K562 (cell line): ENCODE measurements around the gene TTLL3. TPM values are rescaled to one million over a fixed set of nuclear protein-coding genes. Genes with fewer than 3 reads are reported as not detected.

Experiments used
- ATAC-seq: fragments of 200-7000 bp; cut with Tn5 transposase; 3 replicates; pipeline ENCODE4 v1.9.1; 2020; ENCODE audit warnings: moderate library complexity
- BruUV-seq: library from RNA; stranded (reverse); fragments of 400-500 nt; replicated peaks from 2 replicates; lab custom pipeline; 2021; lab: Mats Ljungman, UMichigan
- CTCF ChIA-PET: fragments of 300-600 bp; formaldehyde crosslinking; extraction: SDS; loops from one replicate; lab custom pipeline; 2021; ENCODE audit warnings: low intra/inter-chr PET ratio; lab: Yijun Ruan, JAX
- POLR2A ChIA-PET: fragments of 300-600, 350-650 bp; sonication (Branson Sonifier 250); formaldehyde crosslinking; extraction: SDS; loops from one replicate; lab custom pipeline; 2021; ENCODE audit warnings: antibody characterized with exemption, inconsistent platforms; lab: Yijun Ruan, JAX
- DNase-seq, 4 experiments: peaks; one replicate each; pipeline versions ENCODE4 v3.0.0 to v3.0.0-alpha.2; 2011 to 2018; ENCODE audit warnings: low spot score in 3 of 4, mixed read lengths in 3 of 4; ENCODE audit errors: extremely low read depth in 1 of 4
- FAIRE-seq: peaks from 2 replicates; lab custom pipeline; 2011; peaks lifted over from hg19 to GRCh38; lab: Jason Lieb, UNC
- H2AFZ ChIP-seq: 2 replicates; pipeline ENCODE4 v1.6.0; 2011; ENCODE audit warnings: low read depth, low read length, control low read depth, inconsistent platforms
- H3K27ac ChIP-seq: fragments of 200-600 bp; 3 replicates; pipeline ENCODE4 v1.8.0; 2011; ENCODE audit warnings: low read depth, mild to moderate bottlenecking, control low read depth, inconsistent platforms, low read length, moderate library complexity, mixed read lengths; ENCODE audit errors: extremely low read depth
- H3K27me3 ChIP-seq, 2 experiments: fragments of 300-600 bp in 1 of 2; 2 replicates in 1 of 2; 3 replicates in 1 of 2; pipeline versions ENCODE4 v1.6.0 to v1.8.0; 2011; ENCODE audit warnings: inconsistent platforms in 2 of 2, low read length in 2 of 2, mild to moderate bottlenecking in 1 of 2, mixed read lengths in 1 of 2, moderate library complexity in 1 of 2; ENCODE audit not compliant: control insufficient read depth in 2 of 2, insufficient read depth in 2 of 2
- H3K36me3 ChIP-seq: fragments of 300-600 bp; 3 replicates; pipeline ENCODE4 v1.8.0; 2011; ENCODE audit warnings: mild to moderate bottlenecking, low read length, inconsistent platforms; ENCODE audit not compliant: control insufficient read depth, insufficient read depth
- H3K4me1 ChIP-seq, 2 experiments: fragments of 200-600 bp in 1 of 2; replicated peaks in 1 of 2; 2 replicates in 1 of 2; 3 replicates in 1 of 2; pipeline versions ENCODE4 v1.5.1 to v1.8.0; 2011; ENCODE audit warnings: inconsistent platforms in 2 of 2, low read length in 2 of 2, mild to moderate bottlenecking in 1 of 2, mixed read lengths in 1 of 2, moderate library complexity in 1 of 2; ENCODE audit not compliant: control insufficient read depth in 2 of 2, insufficient read depth in 2 of 2
- H3K4me2 ChIP-seq: 2 replicates; pipeline ENCODE4 v1.6.1; 2011; ENCODE audit warnings: low read length, control low read depth, inconsistent platforms, mixed read lengths; ENCODE audit not compliant: insufficient read depth
- H3K4me3 ChIP-seq: fragments of 200-600 bp; sonication (generic), shearing (Covaris generic); 2 replicates; pipeline ENCODE4 v1.5.1; 2016; ENCODE audit warnings: control low read depth, inconsistent platforms
- H3K79me2 ChIP-seq: fragments of 200-600 bp; 3 replicates; pipeline ENCODE4 v1.8.0; 2011; ENCODE audit warnings: low read length, inconsistent platforms; ENCODE audit not compliant: control insufficient read depth, insufficient read depth
- H3K9ac ChIP-seq, 2 experiments: 2 replicates each; pipeline versions ENCODE4 v1.6.0 to v1.6.1; 2011; ENCODE audit warnings: low read depth in 2 of 2, low read length in 2 of 2, control low read depth in 1 of 2, inconsistent platforms in 1 of 2, mild to moderate bottlenecking in 1 of 2, mixed read lengths in 1 of 2; ENCODE audit not compliant: insufficient read depth in 1 of 2
- H3K9me1 ChIP-seq: one replicate; pipeline ENCODE4 v1.6.0; 2011; ENCODE audit warnings: inconsistent platforms, mild to moderate bottlenecking, low read length, moderate library complexity; ENCODE audit not compliant: control insufficient read depth, insufficient read depth
- H3K9me3 ChIP-seq: replicated peaks from 2 replicates; pipeline ENCODE4 v1.5.1; 2011; ENCODE audit warnings: low read depth, low read length, inconsistent platforms; ENCODE audit not compliant: control insufficient read depth, insufficient read depth
- H4K20me1 ChIP-seq: replicated peaks from 2 replicates; pipeline ENCODE4 v1.6.1; 2011; ENCODE audit warnings: low read length, inconsistent platforms, mixed read lengths; ENCODE audit not compliant: control insufficient read depth, insufficient read depth
- BCOR ChIP-seq: fragments of 450-650 bp; IDR thresholded peaks from 2 replicates; pipeline ENCODE4 v1.6.1; 2016
- POLR2G ChIP-seq: fragments of 200-400 bp; formaldehyde crosslinking; IDR thresholded peaks from 2 replicates; pipeline ENCODE4 v1.6.1; 2017; ENCODE audit warnings: low read depth, mild to moderate bottlenecking, antibody characterized with exemption, low read length, moderate library complexity
- RBFOX2 ChIP-seq: fragments of 200-400 bp; formaldehyde crosslinking; IDR thresholded peaks from 2 replicates; pipeline ENCODE4 v1.6.1; 2017; ENCODE audit warnings: low read depth, mild to moderate bottlenecking, low read length, moderate library complexity
- RBM25 ChIP-seq: fragments of 200-400 bp; formaldehyde crosslinking; IDR thresholded peaks from 2 replicates; pipeline ENCODE4 v1.6.1; 2018; ENCODE audit warnings: low read length, low read depth, moderate library complexity; ENCODE audit not compliant: severe bottlenecking
- SMARCA4 ChIP-seq: fragments of 450-650 bp; IDR thresholded peaks from 2 replicates; pipeline ENCODE4 v1.6.1; 2016
- ZC3H8 ChIP-seq: fragments of 450-650 bp; IDR thresholded peaks from 2 replicates; pipeline ENCODE4 v1.6.1; 2017
- ZNF408 ChIP-seq: fragments of 250-450 bp; sonication (Bioruptor Pico); IDR thresholded peaks from 2 replicates; pipeline ENCODE4 v1.4.0; 2020; ENCODE audit warnings: low read depth, mild to moderate bottlenecking, moderate library complexity
- WGBS: fragments of 100-300 bp; shearing (Covaris generic); methylation state at CpG from one replicate; pipeline ENCODE4 v1.1.6; 2016; ENCODE audit warnings: low coverage, mixed read lengths; ENCODE audit not compliant: insufficient coverage; ENCODE audit errors: missing lambda C conversion rate; 5-methylcytosine and 5-hydroxymethylcytosine counted together
- in situ Hi-C: fragments of 300-500 bp; cut with MboI; formaldehyde crosslinking; loops from 4 replicates; pipeline ENCODE4 v1.15.0; 2018; ENCODE audit warnings: inconsistent platforms, mixed read lengths
- intact Hi-C: fragments of 100-400 bp; cut with micrococcal nuclease; formaldehyde crosslinking; loops from 2 replicates; pipeline ENCODE4 v1.14.2; 2022
- polyA plus RNA-seq, 8 experiments: library from polyadenylated mRNA; depleted of rRNA in 4 of 8; stranded (reverse) in 5 of 8; unstranded in 3 of 8; fragments of >200 nt; fragmentation: Nextera tagmentation in 2 of 8; fragmentation: Illumina TruSeq in 1 of 8; extraction: Ambion mirVana in 2 of 8; extraction: Trizol in 1 of 8; gene quantifications; 2 replicates each; pipeline versions ENCODE4 v1.2.1 to v1.2.3, GENCODE V29; 2011 to 2014; ENCODE audit warnings: inconsistent platforms in 1 of 8, missing spikeins in 1 of 8
- total RNA-seq, 7 experiments: library from RNA; depleted of rRNA in 6 of 7; stranded (reverse); fragments of >200 nt in 6 of 7; fragmentation: Illumina TruSeq in 2 of 7; extraction: Trizol in 2 of 7; gene quantifications; 2 replicates each; pipeline versions ENCODE4 v1.2.1 to v1.2.3, GENCODE V29; 2011 to 2021; ENCODE audit warnings: low replicate concordance in 1 of 7
- TF ChIP-seq, protein P1 (sequence below): conservative IDR thresholded peaks from 2 replicates; pipeline ENCODE4 v1.6.1; 2011; ENCODE audit warnings: low read depth, mild to moderate bottlenecking, low read length; ENCODE audit not compliant: control insufficient read depth
- TF ChIP-seq, protein P2 (sequence below): fragments of 250-450 bp; sonication (Bioruptor Pico); IDR thresholded peaks from 2 replicates; pipeline ENCODE4 v1.4.0; 2020; ENCODE audit warnings: mild to moderate bottlenecking, moderate library complexity, borderline replicate concordance

The TTLL3 gene
- total and polyA plus RNA-seq, 9 of the 15 experiments (the other 6 are each of a cell fraction or from before 2014, with no cell fraction given): 8.9 to 106 (median 33.2) TPM

DNA sequence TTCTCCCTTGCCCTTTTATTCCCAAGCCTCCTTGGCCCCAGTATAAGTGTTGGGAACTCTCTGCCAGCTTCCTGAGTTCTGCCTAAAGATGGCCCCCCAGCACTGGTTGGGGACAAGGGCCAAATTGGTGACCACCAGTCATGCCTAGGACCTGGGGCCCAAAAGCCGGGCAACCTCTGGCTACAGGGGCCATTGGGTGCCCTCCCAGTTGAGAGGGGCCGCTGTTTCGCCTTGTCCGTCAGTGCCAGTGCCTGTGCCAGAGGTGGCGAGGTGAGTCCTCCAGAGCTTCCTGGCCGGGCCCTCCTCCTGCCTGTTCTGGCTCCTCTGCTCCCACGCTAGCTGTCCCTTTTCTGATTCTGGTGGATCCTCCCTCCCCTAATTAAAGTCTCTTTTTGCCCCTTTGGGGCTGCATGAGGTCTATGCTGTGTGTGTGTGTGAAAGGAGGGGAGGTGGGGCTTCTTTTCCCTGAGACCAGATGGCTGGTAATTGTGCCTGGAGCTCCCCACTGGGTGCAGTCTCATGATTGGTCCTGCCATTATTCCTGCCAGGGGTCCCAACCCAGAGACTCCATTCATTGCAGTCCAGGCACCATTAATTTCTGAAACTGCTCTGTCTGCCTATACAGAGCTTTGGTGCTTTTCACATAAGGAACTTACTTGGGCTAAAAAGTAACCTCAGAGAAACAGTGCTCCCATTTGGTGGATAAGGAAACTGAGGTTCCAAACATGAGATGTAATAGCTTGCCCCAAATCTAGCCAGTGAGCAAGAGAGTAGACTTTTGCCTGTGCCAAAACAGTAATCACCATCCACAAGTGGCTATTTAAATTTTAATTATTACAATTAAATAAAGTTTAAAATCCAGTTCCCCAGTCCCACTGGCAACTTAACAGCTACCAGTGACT lies 3.1 kb upstream of the TTLL3 start:
- no peaks in the 10 kb centered on the region for H3K79me2 ChIP-seq
- TF ChIP-seq, protein P1, sequence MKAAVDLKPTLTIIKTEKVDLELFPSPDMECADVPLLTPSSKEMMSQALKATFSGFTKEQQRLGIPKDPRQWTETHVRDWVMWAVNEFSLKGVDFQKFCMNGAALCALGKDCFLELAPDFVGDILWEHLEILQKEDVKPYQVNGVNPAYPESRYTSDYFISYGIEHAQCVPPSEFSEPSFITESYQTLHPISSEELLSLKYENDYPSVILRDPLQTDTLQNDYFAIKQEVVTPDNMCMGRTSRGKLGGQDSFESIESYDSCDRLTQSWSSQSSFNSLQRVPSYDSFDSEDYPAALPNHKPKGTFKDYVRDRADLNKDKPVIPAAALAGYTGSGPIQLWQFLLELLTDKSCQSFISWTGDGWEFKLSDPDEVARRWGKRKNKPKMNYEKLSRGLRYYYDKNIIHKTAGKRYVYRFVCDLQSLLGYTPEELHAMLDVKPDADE: 0 out of 2 replicates have a peak, but pooled peaks have one; percentile 23
- TF ChIP-seq BCOR (0 out of 2 replicates have a peak, but pooled peaks have one; percentile 37), RBM25 (peak; percentile 72), ZNF408 (CRISPR knock-in tag) (no peak), RBFOX2 (peak; percentile 65), ZC3H8 (no peak), SMARCA4 (no peak), POLR2G (peak; percentile 58; the same call in 1 of the 2 replicates)
- TF ChIP-seq, protein P2, sequence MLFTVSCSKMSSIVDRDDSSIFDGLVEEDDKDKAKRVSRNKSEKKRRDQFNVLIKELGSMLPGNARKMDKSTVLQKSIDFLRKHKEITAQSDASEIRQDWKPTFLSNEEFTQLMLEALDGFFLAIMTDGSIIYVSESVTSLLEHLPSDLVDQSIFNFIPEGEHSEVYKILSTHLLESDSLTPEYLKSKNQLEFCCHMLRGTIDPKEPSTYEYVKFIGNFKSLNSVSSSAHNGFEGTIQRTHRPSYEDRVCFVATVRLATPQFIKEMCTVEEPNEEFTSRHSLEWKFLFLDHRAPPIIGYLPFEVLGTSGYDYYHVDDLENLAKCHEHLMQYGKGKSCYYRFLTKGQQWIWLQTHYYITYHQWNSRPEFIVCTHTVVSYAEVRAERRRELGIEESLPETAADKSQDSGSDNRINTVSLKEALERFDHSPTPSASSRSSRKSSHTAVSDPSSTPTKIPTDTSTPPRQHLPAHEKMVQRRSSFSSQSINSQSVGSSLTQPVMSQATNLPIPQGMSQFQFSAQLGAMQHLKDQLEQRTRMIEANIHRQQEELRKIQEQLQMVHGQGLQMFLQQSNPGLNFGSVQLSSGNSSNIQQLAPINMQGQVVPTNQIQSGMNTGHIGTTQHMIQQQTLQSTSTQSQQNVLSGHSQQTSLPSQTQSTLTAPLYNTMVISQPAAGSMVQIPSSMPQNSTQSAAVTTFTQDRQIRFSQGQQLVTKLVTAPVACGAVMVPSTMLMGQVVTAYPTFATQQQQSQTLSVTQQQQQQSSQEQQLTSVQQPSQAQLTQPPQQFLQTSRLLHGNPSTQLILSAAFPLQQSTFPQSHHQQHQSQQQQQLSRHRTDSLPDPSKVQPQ: no peak
- H3K4me3 ChIP-seq: no peak overlapping the region
- in situ Hi-C loops: no loop called here
- peaks cover 0 to 8% of the 10 kb centered on the region in 2 experiments; a peak in 2 of 5 replicates for H3K4me1 ChIP-seq
- no peak overlapping the region for H2AFZ ChIP-seq
- TSS peak; percentile 34 for BruUV-seq
- H3K9me3 ChIP-seq: no peaks in the 10 kb centered on the region
- ChIA-PET CTCF (interaction anchor here (0.7 kb wide), 1 partner anchor 520 kb away, joined by 3 read pairs; no protein-coding TSS in a partner anchor), POLR2A (interaction anchor here (0.5 to 6.7 kb wide), 9 partner anchors 8 to 292 kb away, joined by 3 to 49 read pairs (median 5); partner anchors contain the start of genes ARPC4, EMC3 and TADA3)
- DNase-seq: no peak
- H3K9ac ChIP-seq: 0 out of 4 replicates have a peak overlapping the region, but pooled peaks of 1 of the 2 experiments have one; percentile 43
- H3K4me2 ChIP-seq: no peak overlapping the region
- 0 out of 2 replicates have a peak, but pooled peaks cover 3% of the 10 kb centered on the region for H4K20me1 ChIP-seq
- FAIRE-seq: no peak
- H3K27me3 ChIP-seq: no peaks in the 10 kb centered on the region
- H3K27ac ChIP-seq: no peak overlapping the region
- WGBS: 97% methylated on average over 7 of the region's 7 CpGs
- peaks cover 88% of the 10 kb centered on the region for H3K36me3 ChIP-seq
- H3K9me1 ChIP-seq: peaks cover 2% of the 10 kb centered on the region
- intact Hi-C loops: no loop called here
- ATAC-seq: no peak
